ENCODE measurements around the gene PFDN5. TPM values are rescaled to one million over a fixed set of nuclear protein-coding genes. Genes with fewer than 3 reads are reported as not detected.

Gene PFDN5
- total and polyA plus RNA-seq, 5 donors from 2014 or later: 506 to 1,800 (median 1,410) TPM

- Histone ChIP-seq H3K27ac (ENCODE audit: insufficient read depth, low read length, poor library complexity, severe bottlenecking) (no peak overlapping the region), H3K36me3 (ENCODE audit: control insufficient read depth, insufficient read depth, low read length) (no peaks in the 10 kb centered on the region), H3K9me3 (ENCODE audit: control insufficient read depth in 2 of 2, low read length in 2 of 2) (no peaks in the 10 kb centered on the region), H3K27me3 (ENCODE audit: control insufficient read depth, insufficient read depth, low read length) (no peaks in the 10 kb centered on the region), H3K4me1 (ENCODE audit: control insufficient read depth, insufficient read depth, low read length, poor library complexity, severe bottlenecking) (peaks cover under 1% of the 10 kb centered on the region), H3K4me3 (ENCODE audit: low read depth, low read length) (no peak overlapping the region)
- DNase-seq (no peak), ATAC-seq (ENCODE audit: low read depth in 2 of 2) (no peak)
- Mint-ChIP-seq H3K4me3 (no peak overlapping the region), H3K36me3 (no peaks in the 10 kb centered on the region), H3K27me3 (no peaks in the 10 kb centered on the region), H3K9me3 (no peaks in the 10 kb centered on the region), H3K4me1 (peaks cover 0 to 8% (median 2%) of the 10 kb centered on the region in 4 donors), H3K27ac (peak overlapping the region in 2 of 3 donors; percentile 8 to 81)
Observed at GRCh38 chr12:53274445-53274844, 20.9 kb upstream of the PFDN5 start.

DNA sequence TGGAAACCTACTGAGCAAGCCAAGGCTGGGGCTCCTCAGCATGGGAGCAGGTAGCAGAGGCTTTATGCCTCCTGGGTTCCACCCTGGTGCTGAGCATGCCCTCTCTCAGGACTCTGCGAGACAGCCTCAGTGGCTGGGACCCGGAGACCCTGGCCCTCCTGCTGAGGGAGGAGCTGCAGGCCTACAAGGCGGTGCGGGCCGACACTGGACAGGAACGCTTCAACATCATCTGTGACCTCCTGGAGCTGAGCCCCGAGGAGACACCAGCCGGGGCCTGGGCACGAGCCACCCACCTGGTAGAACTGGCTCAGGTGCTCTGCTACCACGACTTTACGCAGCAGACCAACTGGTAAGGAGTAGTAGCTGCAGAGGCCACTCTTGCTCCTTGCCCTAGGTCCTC, 18.8 kb upstream of the PFDN5 start:
- ATAC-seq (ENCODE audit: low read depth in 2 of 2) (no peak), DNase-seq (no peak)
- Histone ChIP-seq H3K4me3 (ENCODE audit: low read depth, low read length) (no peak overlapping the region), H3K4me1 (ENCODE audit: control insufficient read depth, insufficient read depth, low read length, poor library complexity, severe bottlenecking) (no peaks in the 10 kb centered on the region), H3K27ac (ENCODE audit: insufficient read depth, low read length, poor library complexity, severe bottlenecking) (no peak overlapping the region), H3K36me3 (ENCODE audit: control insufficient read depth, insufficient read depth, low read length) (no peaks in the 10 kb centered on the region), H3K27me3 (ENCODE audit: control insufficient read depth, insufficient read depth, low read length) (no peaks in the 10 kb centered on the region), H3K9me3 (ENCODE audit: control insufficient read depth in 2 of 2, low read length in 2 of 2) (no peaks in the 10 kb centered on the region)
- Mint-ChIP-seq H3K4me1 (peaks cover 0 to 5% (median 0%) of the 10 kb centered on the region in 4 donors), H3K36me3 (no peaks in the 10 kb centered on the region), H3K9me3 (no peaks in the 10 kb centered on the region), H3K27me3 (no peaks in the 10 kb centered on the region), H3K27ac (peak overlapping the region in 1 of 3 donors; percentile 21), H3K4me3 (no peak overlapping the region)

DNA sequence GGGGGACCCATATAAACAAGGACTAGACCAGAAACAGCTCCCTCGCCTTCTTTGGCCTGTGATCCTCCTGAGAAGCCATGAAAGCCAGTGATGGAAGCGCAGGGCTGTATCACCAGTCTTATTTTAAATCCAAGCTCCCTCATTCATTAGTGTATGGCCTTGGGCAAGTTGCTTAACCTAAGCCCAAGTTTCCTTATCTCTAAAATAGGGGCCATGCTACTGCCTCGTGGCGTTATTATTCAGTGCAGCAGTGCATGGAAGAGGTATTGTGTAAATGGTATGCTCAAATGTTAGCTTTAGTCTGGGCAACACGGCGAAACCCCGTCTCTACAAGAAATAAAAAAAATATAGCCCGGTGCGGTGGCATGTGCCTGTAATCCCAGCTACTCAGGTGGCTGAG, 17.4 kb upstream of the PFDN5 start:
- Histone ChIP-seq H3K4me3 (ENCODE audit: low read depth, low read length) (no peak overlapping the region), H3K27me3 (ENCODE audit: control insufficient read depth, insufficient read depth, low read length) (no peaks in the 10 kb centered on the region), H3K27ac (ENCODE audit: insufficient read depth, low read length, poor library complexity, severe bottlenecking) (no peak overlapping the region), H3K4me1 (ENCODE audit: control insufficient read depth, insufficient read depth, low read length, poor library complexity, severe bottlenecking) (no peaks in the 10 kb centered on the region), H3K36me3 (ENCODE audit: control insufficient read depth, insufficient read depth, low read length) (no peaks in the 10 kb centered on the region), H3K9me3 (ENCODE audit: control insufficient read depth in 2 of 2, low read length in 2 of 2) (no peaks in the 10 kb centered on the region)
- peaks cover 0 to 2% (median 0%) of the 10 kb centered on the region in 4 donors for H3K4me1 Mint-ChIP-seq
- no peak for ATAC-seq (ENCODE audit: low read depth in 2 of 2)
- no peak overlapping the region for H3K4me3 Mint-ChIP-seq
- no peaks in the 10 kb centered on the region for H3K27me3 Mint-ChIP-seq
- H3K27ac Mint-ChIP-seq: no peak overlapping the region
- H3K9me3 Mint-ChIP-seq: no peaks in the 10 kb centered on the region
- no peaks in the 10 kb centered on the region for H3K36me3 Mint-ChIP-seq
- no peak for DNase-seq

DNA sequence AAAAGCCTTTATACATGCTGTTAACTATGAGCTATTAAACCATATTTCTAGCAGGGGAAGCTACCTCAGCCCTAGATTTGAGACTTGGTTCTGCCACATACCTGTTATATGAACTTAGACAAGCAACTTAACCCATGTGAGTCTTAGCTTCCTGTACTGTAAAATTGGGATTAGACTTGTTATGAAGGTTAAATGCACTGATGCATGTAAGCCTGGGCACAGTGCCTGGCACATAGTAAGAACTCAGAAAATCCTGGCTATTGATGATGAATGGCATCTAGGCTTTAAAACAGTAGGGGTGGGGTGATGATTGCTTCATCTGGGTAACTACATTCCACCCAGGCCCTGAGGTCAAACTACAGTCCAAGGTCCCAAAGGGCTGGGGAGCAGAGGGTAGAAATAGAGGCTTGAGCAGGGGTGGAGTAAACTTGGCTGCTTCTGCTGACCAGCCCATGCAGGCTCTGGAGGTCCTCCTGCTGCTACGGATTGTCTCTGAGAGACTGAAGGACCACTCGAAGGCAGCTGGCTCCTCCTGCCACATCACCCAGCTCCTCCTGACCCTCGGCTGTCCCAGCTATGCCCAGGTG, 16.0 kb upstream of the PFDN5 start:
- DNase-seq (no peak), ATAC-seq (ENCODE audit: low read depth in 2 of 2) (no peak)
- Mint-ChIP-seq H3K36me3 (no peaks in the 10 kb centered on the region), H3K9me3 (no peaks in the 10 kb centered on the region), H3K4me1 (no peaks in the 10 kb centered on the region), H3K4me3 (no peak overlapping the region), H3K27me3 (no peaks in the 10 kb centered on the region), H3K27ac (peak overlapping the region in 2 of 3 donors; percentile 27 to 64)
- Histone ChIP-seq H3K4me3 (ENCODE audit: low read depth, low read length) (no peak overlapping the region), H3K9me3 (ENCODE audit: control insufficient read depth in 2 of 2, low read length in 2 of 2) (no peaks in the 10 kb centered on the region), H3K36me3 (ENCODE audit: control insufficient read depth, insufficient read depth, low read length) (no peaks in the 10 kb centered on the region), H3K27me3 (ENCODE audit: control insufficient read depth, insufficient read depth, low read length) (no peaks in the 10 kb centered on the region), H3K27ac (ENCODE audit: insufficient read depth, low read length, poor library complexity, severe bottlenecking) (no peak overlapping the region), H3K4me1 (ENCODE audit: control insufficient read depth, insufficient read depth, low read length, poor library complexity, severe bottlenecking) (no peaks in the 10 kb centered on the region)

DNA sequence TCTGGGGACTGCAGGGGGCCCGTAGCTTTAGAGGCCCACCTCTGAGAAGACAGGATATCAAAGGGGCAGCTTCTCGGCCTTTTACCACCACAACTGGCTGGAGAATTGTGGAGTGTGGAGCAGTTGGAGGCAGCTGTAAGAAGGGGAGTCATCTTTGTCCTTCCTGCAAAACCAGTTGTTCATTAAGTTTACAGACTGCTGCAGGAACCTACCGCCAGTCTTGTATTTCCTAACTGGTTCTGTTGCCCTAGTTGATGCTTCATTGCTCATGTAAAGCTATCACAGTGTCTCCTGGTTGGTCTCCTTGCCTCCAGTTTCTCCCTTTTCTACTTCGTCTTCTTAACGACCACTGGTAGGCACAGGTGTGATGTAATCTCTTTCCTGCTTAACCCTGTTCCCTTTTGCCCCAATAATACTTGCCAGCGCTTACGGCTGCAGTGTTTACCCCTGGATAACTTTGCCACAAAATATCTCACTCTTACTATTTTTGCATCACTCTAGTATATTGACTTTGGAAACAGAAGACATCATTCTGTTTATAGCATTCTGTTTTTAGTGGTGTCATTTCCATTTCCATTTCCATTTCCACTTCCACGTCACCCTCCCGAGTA, 15.3 kb upstream of the PFDN5 start:
- no peaks in the 10 kb centered on the region for H3K36me3 ChIP-seq (ENCODE audit: control insufficient read depth, insufficient read depth, low read length)
- H3K27me3 ChIP-seq (ENCODE audit: control insufficient read depth, insufficient read depth, low read length): no peaks in the 10 kb centered on the region
- H3K27ac ChIP-seq (ENCODE audit: insufficient read depth, low read length, poor library complexity, severe bottlenecking): no peak overlapping the region
- Mint-ChIP-seq H3K27ac (no peak overlapping the region), H3K27me3 (no peaks in the 10 kb centered on the region), H3K4me3 (no peak overlapping the region), H3K4me1 (no peaks in the 10 kb centered on the region), H3K9me3 (no peaks in the 10 kb centered on the region), H3K36me3 (no peaks in the 10 kb centered on the region)
- ATAC-seq (ENCODE audit: low read depth in 2 of 2) (no peak), DNase-seq (no peak)
- no peaks in the 10 kb centered on the region for H3K9me3 ChIP-seq (ENCODE audit: control insufficient read depth in 2 of 2, low read length in 2 of 2)
- H3K4me3 ChIP-seq (ENCODE audit: low read depth, low read length): no peak overlapping the region
- H3K4me1 ChIP-seq (ENCODE audit: control insufficient read depth, insufficient read depth, low read length, poor library complexity, severe bottlenecking): no peaks in the 10 kb centered on the region

GRCh38 chr12:53286448-53286847, 8.9 kb upstream of the PFDN5 start:
- Mint-ChIP-seq H3K27me3 (no peaks in the 10 kb centered on the region), H3K4me1 (peaks cover 4 to 8% (median 4%) of the 10 kb centered on the region in 4 donors), H3K4me3 (no peak overlapping the region), H3K27ac (no peak overlapping the region), H3K36me3 (no peaks in the 10 kb centered on the region), H3K9me3 (no peaks in the 10 kb centered on the region)
- Histone ChIP-seq H3K4me1 (ENCODE audit: control insufficient read depth, insufficient read depth, low read length, poor library complexity, severe bottlenecking) (no peaks in the 10 kb centered on the region), H3K4me3 (ENCODE audit: low read depth, low read length) (no peak overlapping the region), H3K9me3 (ENCODE audit: control insufficient read depth in 2 of 2, low read length in 2 of 2) (no peaks in the 10 kb centered on the region), H3K36me3 (ENCODE audit: control insufficient read depth, insufficient read depth, low read length) (no peaks in the 10 kb centered on the region), H3K27me3 (ENCODE audit: control insufficient read depth, insufficient read depth, low read length) (no peaks in the 10 kb centered on the region), H3K27ac (ENCODE audit: insufficient read depth, low read length, poor library complexity, severe bottlenecking) (no peak overlapping the region)
- ATAC-seq (ENCODE audit: low read depth in 2 of 2): no peak
- no peak for DNase-seq

DNA sequence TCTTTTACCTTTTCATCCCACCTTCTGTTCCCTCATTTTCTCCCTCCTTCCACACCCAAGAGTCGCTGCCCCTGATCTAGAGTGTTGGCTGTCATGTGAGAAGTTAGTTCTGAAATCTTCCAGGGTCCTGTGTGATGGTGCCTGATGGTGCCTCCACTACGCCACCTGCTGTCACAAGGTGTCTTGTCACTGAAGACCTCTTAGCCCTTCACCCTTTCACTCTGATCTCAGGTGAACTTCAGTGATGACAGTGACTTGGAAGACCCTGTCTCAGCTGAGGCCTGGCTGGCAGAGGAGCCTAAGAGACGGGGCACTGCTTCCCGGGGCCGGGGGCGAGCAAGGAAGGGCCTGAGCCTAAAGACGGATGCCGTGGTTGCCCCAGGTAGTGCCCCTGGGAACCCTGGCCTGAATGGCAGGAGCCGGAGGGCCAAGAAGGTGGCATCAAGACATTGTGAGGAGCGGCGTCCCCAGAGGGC, 7.6 kb upstream of the PFDN5 start:
- Mint-ChIP-seq H3K9me3 (no peaks in the 10 kb centered on the region), H3K4me3 (no peak overlapping the region), H3K36me3 (no peaks in the 10 kb centered on the region), H3K27ac (peak overlapping the region in 2 of 3 donors; percentile 63 to 83), H3K27me3 (no peaks in the 10 kb centered on the region), H3K4me1 (peaks cover 4 to 8% (median 4%) of the 10 kb centered on the region in 4 donors)
- Histone ChIP-seq H3K4me3 (ENCODE audit: low read depth, low read length) (no peak overlapping the region), H3K9me3 (ENCODE audit: control insufficient read depth in 2 of 2, low read length in 2 of 2) (no peaks in the 10 kb centered on the region), H3K27ac (ENCODE audit: insufficient read depth, low read length, poor library complexity, severe bottlenecking) (no peak overlapping the region), H3K4me1 (ENCODE audit: control insufficient read depth, insufficient read depth, low read length, poor library complexity, severe bottlenecking) (no peaks in the 10 kb centered on the region), H3K27me3 (ENCODE audit: control insufficient read depth, insufficient read depth, low read length) (no peaks in the 10 kb centered on the region), H3K36me3 (ENCODE audit: control insufficient read depth, insufficient read depth, low read length) (no peaks in the 10 kb centered on the region)
- ATAC-seq (ENCODE audit: low read depth in 2 of 2): peak; percentile 81 to 87
- peak; percentile 59 to 79 (median 76) for DNase-seq

GRCh38 chr12:53288322-53288721, 7.0 kb upstream of the PFDN5 start:
- peak overlapping the region in 1 of 3 donors; percentile 63 for H3K27ac Mint-ChIP-seq
- Histone ChIP-seq H3K9me3 (ENCODE audit: control insufficient read depth in 2 of 2, low read length in 2 of 2) (no peaks in the 10 kb centered on the region), H3K27ac (ENCODE audit: insufficient read depth, low read length, poor library complexity, severe bottlenecking) (no peak overlapping the region), H3K4me3 (ENCODE audit: low read depth, low read length) (no peak overlapping the region), H3K4me1 (ENCODE audit: control insufficient read depth, insufficient read depth, low read length, poor library complexity, severe bottlenecking) (no peaks in the 10 kb centered on the region), H3K36me3 (ENCODE audit: control insufficient read depth, insufficient read depth, low read length) (no peaks in the 10 kb centered on the region), H3K27me3 (ENCODE audit: control insufficient read depth, insufficient read depth, low read length) (no peaks in the 10 kb centered on the region)
- no peak for ATAC-seq (ENCODE audit: low read depth in 2 of 2)
- H3K27me3 Mint-ChIP-seq: no peaks in the 10 kb centered on the region
- DNase-seq: no peak
- peaks cover 4 to 8% (median 4%) of the 10 kb centered on the region in 4 donors for H3K4me1 Mint-ChIP-seq
- no peaks in the 10 kb centered on the region for H3K9me3 Mint-ChIP-seq
- peak overlapping the region in 1 of 4 donors; percentile 75 for H3K4me3 Mint-ChIP-seq
- no peaks in the 10 kb centered on the region for H3K36me3 Mint-ChIP-seq
